HG03103 (cell line): ENCODE results near the gene RGS21.

Source experiments
- ATAC-seq: cut with Tn5 transposase; IDR thresholded peaks from one replicate; pipeline ENCODE4 v1.9.1; 2021; ENCODE audit warnings: low read depth; ENCODE audit not compliant: unreplicated experiment

RGS21 gene

DNA sequence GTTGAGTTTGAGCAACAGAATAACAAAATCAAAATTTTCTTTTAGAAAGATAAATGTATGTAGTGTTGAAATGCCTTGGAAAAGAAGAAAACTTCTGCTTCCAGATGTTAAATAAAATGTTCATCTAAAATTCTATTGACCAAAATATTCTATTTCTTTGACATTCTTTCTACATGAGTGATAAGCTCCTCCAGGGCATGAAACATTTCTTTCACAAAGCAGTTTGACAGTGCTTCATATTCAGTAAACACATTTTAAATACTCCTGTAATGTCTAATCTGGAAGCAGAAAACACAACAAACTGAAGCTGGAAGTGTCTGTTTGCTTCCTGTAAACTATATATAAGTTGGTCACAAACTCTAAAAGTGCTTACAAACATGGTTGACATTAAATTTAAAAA lies 61.5 kb downstream of the RGS21 start:
- no peak for ATAC-seq

- ATAC-seq, result no peak
Measured at GRCh38 chr1:192378878-192379277, 62.1 kb downstream of the RGS21 start.

DNA sequence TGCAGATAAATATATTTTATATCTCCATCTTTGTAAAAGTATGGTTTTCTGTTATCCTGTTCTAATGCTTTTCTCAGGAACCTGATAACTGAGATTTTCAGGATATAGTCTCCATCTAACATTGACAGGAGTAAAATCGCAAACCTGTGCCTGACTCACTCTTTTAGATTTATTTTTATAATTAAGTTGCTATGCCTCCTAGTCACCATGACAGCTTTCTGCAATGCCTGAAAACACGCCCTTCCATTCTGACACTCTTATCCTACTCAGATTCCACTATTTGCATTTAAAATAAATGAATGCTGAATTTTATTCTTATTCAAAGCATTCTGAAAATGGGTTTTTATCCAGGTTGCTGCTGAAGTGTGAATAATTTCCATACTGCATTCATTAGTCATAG lies 62.8 kb downstream of the RGS21 start:
- ATAC-seq, result no peak

DNA sequence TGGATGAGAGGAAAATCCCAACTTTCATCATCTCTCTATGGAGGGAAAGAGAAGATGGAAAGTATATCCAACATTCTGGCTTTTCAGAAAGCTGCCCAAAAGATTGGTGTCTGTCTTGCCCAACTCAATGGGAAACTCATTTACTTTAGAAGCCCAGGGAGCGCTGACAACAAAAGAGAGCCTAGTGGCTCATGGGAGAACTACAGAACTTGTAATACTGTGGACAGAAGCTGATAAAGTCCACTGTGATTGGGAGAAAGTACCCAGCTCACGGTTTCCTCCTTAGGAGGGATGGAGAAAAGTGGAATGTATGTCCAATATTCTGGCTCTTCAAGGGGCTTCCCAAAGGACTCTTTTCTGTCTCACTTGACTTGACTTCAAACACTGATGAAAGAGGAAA lies 66.0 kb downstream of the RGS21 start:
- ATAC-seq, result no peak

- no peak for ATAC-seq
Measured at GRCh38 chr1:192386051-192386650, 69.4 kb downstream of the RGS21 start.

DNA sequence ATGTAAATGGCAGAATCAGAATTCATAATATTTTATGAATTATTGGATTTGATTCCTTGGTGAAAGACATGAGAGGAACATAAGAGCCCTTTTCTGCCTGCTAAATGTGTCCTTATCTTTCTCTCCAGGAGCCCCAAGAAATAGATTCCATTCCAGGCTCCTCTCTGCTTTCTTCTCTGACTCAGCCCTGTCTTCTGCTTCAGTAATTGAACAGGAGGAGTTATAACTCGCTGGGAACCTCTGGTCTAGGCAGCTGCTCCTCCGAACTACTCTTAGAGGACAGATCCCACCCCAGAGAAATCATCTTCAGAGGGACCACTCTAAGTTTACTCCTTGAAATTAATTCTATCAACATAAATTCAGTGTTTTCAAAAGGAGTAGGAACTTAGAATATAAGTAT lies 78.4 kb downstream of the RGS21 start:
- ATAC-seq, result no peak

GRCh38 chr1:192395895-192396294 lies 79.1 kb downstream of the RGS21 start:
- no peak for ATAC-seq

DNA sequence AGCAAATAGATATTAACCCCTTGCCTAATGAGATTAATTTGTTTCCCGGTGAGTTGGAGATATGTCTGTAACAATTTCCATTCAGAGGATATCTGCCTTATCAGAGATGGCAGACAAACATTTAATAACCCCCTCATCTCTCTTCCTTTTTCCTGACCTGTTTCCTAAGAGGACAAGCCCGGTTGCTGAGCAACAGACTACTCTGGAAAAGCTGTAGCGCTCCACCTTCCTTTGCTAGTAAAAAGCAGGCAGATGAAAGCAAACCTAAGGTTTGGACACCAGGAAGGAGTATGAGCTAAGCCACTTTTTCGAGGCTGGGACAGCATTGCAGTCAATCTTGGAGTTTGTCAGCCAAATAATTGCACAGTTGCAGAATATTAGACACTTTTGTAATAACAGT lies 82.4 kb downstream of the RGS21 start:
- ATAC-seq, result no peak

DNA sequence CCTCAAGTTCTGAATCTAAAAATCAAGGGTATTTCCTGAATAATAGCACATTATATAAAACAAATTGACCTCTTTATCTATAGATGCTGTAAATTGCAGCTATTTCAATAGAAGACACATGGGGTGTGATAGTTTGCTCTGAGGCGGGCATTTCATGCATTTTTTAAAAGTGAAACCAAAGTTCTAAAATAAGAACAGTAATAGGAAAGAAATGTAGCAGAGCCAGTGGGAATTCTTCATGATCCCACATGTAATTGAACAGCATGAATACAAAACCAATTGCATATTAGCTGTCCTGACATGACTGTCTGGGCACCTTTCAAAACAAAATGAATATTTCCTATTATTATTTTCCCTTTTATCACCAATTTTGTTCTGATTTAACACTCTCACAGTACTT lies 85.0 kb downstream of the RGS21 start:
- no peak for ATAC-seq

DNA sequence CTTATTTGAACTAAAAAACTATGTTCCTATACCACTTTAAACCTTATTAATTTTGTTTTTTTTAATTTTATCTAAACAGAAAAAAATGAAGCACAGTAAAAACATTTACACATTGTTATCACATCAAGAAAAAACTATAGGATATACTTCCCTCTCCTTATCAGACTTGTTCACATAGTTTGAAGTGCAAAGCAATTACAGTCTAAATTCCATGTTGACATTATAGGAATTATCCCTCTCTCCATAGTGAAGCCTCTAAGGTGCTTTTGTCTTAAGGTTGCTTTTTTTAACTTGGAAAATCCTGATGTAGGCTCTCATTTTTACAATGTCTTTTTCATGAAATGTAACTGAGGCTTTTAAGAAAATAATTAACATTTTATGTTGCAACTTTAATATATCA lies 85.8 kb downstream of the RGS21 start:
- ATAC-seq, result no peak

DNA sequence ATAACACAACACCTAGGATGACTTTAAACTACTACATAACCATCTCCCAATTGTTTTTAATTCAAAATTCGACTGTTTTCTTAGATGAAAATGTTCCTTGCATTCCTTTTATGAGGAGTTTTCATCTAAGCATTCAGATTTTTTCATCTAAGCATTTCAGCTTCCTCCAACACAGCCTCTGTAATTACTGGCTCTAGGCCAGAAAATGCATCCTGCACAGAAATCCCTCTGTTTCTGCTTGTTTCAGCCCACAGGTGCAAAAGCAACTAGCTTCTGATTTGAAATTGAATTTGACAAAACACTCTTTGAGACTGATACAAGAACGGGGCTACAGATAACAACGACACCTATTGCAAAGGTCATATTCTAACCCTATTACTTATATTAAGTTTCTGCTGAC lies 90.4 kb downstream of the RGS21 start:
- no peak for ATAC-seq
